Measurements from ENCODE around the gene APOBR. TPM values are rescaled to one million over a fixed set of nuclear protein-coding genes. Genes with fewer than 3 reads are reported as not detected.
"Not testable (repeated sequence)": the region's sequence is repeated elsewhere in the genome, so short reads cannot be mapped to it uniquely, and the experiment has no call there.

The APOBR gene
- total RNA-seq, 1 donor from 2014 or later = not detected

DNA sequence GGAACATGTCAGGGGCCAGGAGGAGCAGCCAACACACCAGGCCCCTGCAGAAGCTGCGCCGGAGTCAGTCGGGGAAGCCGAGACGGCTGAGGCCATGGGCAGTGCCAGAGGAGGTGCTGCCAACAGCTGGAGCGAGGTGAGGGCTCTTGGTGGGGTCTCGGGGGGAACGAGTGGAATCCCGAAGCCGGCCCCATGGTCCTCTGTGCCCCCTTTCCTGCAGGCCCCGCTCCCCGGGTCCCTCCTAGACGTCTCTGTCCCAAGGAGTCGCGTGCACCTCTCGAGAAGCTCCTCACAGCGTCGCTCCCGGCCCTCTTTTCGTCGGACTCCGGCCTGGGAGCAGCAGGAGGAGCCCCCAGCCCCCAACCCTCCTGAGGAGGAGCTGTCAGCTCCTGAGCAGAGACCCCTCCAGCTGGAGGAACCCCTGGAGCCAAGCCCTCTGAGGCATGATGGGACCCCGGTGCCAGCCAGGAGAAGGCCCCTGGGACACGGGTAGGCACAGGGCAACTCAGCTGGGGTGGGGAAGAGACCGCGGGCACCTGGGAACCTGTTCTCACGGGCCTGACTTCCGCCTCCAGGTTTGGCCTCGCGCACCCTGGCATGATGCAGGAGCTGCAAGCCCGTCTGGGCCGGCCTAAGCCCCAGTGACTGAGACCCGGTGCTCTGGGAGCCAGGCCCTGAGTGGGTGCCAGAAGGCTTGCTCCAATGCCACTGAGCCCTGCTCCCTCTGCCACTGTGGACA is 3.6 kb downstream of the APOBR start:
- no peak for DNase-seq (ENCODE audit: low read depth)

DNA sequence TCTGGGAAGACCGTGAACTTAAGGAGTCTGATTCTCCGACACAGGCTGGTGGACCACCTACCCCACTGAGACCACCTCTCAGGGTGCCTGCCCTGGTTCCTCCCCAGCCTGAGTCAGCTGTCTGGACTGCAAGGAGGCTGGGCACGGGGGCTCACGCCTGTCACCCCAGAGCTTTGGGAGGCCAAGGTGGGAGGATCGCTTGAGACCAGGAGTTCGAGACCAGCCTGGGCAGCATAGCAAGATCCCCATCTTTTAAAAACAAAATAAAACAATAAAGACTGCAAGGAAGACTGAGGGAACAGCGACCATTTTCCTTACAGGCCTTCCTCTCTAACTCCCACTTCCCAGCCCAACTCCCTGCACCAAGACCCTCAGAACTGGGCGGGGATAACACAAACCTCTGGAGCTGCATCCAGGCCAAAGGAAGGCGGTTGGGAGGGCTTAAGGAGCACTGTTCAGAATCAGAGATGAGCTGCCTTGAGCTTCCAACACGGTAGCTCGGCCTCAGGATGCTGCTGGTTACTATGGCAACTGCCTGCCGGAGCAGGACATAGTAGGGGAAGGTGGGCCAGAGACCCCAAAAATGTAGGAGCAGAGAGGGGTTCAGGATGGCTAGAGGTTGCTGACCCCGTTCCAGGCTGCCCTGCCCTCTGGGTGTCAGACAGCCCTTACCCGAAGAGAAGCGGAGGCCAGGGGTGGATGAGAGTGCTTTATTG is 4.4 kb downstream of the APOBR start:
- DNase-seq (ENCODE audit: low read depth) = no peak

DNA sequence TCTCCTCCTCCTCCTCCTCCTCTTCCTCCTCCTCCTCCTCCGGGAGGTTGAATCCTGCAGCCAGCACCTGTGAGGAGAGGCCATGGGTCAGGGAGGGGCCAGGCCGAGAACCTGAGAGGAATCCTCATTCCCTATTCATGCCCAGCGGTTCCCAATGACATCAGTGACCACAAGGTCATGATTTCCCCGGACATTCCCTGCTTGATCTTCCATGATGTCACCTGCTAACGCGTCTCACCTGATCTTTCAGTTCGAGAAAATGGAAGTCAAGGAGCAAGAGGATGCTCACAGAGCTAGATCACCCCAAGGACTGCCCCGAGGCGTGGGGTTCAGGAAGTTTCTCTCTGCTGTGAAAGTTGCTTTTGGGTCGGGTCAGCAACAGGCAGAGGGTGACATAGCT is 5.4 kb downstream of the APOBR start:
- DNase-seq (ENCODE audit: low read depth) = no peak

- DNase-seq (ENCODE audit: low read depth) = not testable (repeated sequence)
These were observed 6.2 kb downstream of the APOBR start for GRCh38 chr16:28500476-28501180.

GRCh38 chr16:28501258-28502232 is 7.1 kb downstream of the APOBR start:
- DNase-seq (ENCODE audit: low read depth) = no peak

DNA sequence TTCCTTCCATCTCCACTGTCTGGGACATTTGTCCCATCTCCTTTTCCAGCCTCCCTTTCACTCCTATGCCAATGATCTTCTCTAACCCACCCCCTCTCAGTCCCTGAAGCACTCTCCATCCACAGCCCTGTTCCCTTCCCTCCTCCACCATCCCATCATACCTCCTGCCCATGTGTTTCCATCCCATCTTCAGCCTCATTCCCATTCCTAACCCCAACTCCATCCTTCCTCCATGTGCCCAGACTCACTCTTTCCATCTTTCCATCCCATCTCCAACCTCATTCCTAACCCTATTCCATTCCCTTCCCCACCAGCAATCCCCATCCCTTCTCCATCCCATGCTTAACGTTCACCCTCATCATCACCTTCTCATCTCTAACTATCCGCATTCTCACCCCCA is 7.8 kb downstream of the APOBR start:
- DNase-seq (ENCODE audit: low read depth) = no peak

GRCh38 chr16:28503470-28504259 is 9.2 kb downstream of the APOBR start:
- DNase-seq (ENCODE audit: low read depth) = no peak

DNA sequence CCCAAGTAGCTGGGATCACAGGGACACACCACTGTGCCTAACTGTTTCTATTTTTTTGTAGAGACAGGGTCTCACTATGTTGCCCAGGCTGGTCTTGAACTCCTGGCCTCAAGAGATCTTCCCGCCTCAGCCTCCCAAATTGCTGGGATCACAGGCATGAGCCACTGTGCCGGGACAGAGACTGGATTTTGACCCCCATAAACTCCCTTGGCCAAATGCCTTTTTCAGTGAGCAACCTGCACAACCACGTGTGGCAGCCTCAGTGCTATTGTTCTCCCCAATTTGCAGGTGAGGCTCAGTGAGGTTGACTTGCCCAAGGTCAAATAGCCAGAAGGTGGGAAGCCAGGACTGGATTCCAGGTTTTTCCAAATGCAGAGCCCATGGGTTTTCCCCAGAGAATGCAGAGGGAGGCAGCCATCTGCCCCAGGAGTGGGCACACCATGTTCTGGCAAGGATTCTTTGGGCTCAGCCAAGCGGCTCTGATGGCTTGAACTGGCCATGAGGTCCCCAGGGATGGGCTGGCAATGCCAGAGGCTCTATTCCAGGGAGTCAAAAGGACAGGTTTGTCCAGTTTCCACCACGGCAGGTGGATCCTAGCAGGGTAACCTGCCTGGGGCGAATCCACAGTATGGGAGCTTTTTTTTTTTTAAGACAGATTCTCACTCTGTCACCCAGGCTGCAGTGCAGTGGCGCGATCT is 10.4 kb downstream of the APOBR start:
- no peak for DNase-seq (ENCODE audit: low read depth)

DNA sequence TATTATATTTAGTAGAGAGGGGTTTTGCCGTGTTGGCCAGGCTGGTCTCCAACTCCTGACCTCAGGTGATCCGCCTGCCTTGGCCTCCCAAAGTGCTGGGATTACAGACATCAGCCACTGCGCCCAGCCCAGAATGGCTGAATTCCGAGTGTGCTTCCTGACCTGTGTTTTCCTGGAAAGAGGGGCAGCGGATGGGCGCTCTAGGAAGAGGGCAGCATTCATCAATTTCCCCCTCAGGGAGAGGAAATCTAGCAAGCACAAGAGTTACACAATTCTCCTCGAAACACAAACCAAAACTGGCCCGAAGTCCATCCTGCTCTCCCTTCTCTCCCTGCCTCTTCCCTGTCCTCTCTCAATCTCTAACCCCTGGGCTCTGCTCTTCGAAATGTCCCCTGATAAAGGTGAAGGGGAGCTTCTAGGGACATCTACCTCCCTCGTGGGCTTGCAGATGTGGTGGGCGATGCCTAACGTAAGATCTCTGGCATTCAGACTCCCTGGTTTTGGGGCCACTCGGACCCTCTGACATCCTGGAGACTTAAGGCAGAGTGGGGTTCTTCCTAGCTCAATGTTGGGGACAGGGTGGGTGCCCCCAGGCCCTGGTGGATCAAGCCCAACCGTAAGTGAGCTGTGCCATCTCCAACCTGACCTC is 11.2 kb downstream of the APOBR start:
- DNase-seq (ENCODE audit: low read depth) = no peak

DNA sequence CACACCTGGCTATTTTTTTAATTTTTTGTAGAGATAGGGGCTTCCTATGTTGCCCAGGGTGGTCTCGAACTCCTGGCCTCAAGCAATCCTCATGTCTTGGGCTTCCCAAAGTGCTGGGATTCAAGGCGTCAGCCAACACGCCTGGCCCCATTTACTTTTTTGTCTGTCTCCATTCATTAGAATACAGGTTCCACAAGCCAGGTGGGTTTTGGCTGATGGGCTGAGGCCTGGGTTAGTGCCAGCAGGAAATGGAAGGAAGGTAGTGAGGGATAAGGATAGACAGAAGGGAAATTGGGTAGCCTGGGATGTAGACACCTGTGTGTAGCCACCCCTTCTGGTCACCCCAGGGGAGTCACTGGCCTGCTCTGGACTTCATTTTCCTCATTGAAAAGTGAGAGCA is 16.6 kb downstream of the APOBR start:
- no peak for DNase-seq (ENCODE audit: low read depth)

- no peak for DNase-seq (ENCODE audit: low read depth)
These were observed 17.7 kb downstream of the APOBR start for GRCh38 chr16:28511801-28512789.

DNA sequence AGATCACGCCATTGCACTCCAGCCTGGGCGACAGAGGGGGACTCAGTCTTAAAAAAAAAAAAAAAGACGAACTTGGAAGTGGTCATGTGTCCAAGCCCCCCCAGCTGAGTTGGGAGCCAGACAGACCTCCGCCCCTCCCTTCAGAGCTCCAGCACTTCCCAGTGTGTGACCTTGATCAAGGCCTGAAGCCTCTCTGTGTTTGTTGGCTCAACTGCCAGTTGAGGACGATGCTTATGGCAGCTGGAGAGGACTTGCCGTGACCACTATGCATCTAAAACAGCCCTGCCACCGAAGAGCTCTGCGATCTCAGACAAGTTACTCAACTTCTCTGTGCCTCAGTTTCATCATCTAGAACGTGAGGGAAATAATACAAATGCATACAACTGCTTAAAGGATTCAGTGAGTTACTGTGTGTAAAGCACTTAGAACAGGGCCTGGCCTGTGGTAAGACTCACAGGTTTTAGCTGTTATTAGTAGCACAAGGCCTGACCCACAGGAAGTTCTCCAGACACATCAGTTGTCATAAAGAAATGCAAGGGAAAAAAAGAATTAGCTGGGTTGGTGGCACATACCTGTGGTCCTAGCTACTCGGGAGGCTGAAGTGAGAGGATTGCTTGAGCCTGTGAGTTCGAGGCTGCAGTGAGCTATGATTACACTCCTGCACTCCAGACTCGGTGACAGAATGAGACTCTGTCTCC is 19.2 kb downstream of the APOBR start:
- no peak for DNase-seq (ENCODE audit: low read depth)

GRCh38 chr16:28514246-28514645 is 19.8 kb downstream of the APOBR start:
- no peak for DNase-seq (ENCODE audit: low read depth)

DNA sequence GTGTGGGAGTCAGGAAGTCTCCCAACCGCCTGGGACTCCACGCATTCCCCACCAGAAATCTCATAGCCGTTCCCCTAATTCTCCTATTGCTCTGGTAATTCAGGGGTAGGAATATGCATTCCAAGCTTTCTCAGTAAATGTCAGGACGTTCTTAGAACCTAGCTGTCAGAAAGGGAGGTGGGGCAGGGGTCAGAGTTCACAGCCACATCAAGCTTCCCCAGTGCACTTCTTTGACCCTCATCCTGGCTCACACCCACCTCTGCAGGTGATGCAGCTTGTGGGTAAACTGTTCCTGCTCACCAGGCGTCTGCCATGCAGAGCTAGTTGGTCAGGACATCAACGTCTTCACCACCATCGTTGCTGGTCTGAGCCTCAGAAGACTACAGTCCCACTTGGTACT is 26.2 kb downstream of the APOBR start:
- no peak for DNase-seq (ENCODE audit: low read depth)

- DNase-seq (ENCODE audit: low read depth) = no peak
These were observed 27.0 kb downstream of the APOBR start for GRCh38 chr16:28521436-28521835.

GRCh38 chr16:28522792-28523191 is 28.3 kb downstream of the APOBR start:
- DNase-seq (ENCODE audit: low read depth) = no peak

DNA sequence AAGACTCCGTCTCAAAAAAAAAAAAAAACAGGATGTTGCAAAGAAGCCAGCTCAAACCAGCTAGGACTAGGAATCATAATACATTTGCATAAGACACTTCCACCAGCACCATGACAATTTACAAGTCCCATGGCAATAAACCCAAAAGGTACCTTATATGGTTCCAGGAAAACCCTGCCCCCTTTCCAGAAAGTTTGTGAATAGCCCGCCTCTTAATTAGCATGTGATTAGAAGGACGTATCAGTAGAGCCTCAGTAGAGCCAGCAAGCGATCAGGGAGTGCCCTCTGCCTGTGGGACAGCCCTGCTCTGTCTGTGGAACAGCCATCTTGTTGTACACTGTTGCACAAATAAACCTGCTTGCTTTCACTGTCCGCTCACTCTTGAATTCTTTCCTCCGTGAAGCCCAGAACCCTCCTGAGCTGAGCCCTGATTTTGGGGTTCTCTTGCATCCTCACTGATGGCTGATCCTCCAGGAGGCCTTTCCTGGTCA is 30.3 kb downstream of the APOBR start:
- no peak for DNase-seq (ENCODE audit: low read depth)
